Lung (tissue), 12 donors: ENCODE data around the gene AASS. TPM values are rescaled to one million over a fixed set of nuclear protein-coding genes. Genes with fewer than 3 reads are reported as not detected.
"Not testable (repeated sequence)": the region's sequence is repeated elsewhere in the genome, so short reads cannot be mapped to it uniquely, and the experiment has no call there.

ENCODE experiments used
- ATAC-seq: fragments of 200-7000 bp; cut with Tn5 transposase; one replicate; pipeline ENCODE4 v1.9.1; 2020; ENCODE audit warnings: moderate number of reproducible peaks; ENCODE audit not compliant: insufficient read depth, low FRiP score
- DNase-seq, 3 donors: peaks; one replicate each; pipeline ENCODE4 v3.0.0-alpha.2; 2013 to 2017
- H3K27ac ChIP-seq, 2 donors: one replicate each; pipeline ENCODE4 v1.5.1; 2013; ENCODE audit warnings: mild to moderate bottlenecking in 2 of 2, moderate library complexity in 2 of 2, control low read depth in 1 of 2, inconsistent platforms in 1 of 2, low read depth in 1 of 2, low read length in 1 of 2
- H3K27me3 ChIP-seq, 3 donors: one replicate each; pipeline ENCODE4 v1.5.1; 2013; ENCODE audit warnings: low read length in 2 of 3; ENCODE audit not compliant: control insufficient read depth in 3 of 3, insufficient read depth in 3 of 3
- H3K36me3 ChIP-seq, 4 donors: one replicate each; pipeline ENCODE4 v1.5.1; 2013; ENCODE audit warnings: low read length in 4 of 4, mild to moderate bottlenecking in 1 of 4, moderate library complexity in 1 of 4; ENCODE audit not compliant: control insufficient read depth in 4 of 4, insufficient read depth in 4 of 4
- H3K4me1 ChIP-seq, 5 donors: one replicate each; pipeline ENCODE4 v1.5.1; 2013; ENCODE audit warnings: low read length in 5 of 5, mild to moderate bottlenecking in 2 of 5, moderate library complexity in 1 of 5; ENCODE audit not compliant: control insufficient read depth in 5 of 5, insufficient read depth in 5 of 5
- H3K4me3 ChIP-seq: one replicate; pipeline ENCODE4 v1.5.1; 2013; ENCODE audit warnings: mild to moderate bottlenecking, control low read depth, moderate library complexity
- H3K9ac ChIP-seq, 2 donors: one replicate each; pipeline ENCODE4 v1.5.1; 2013; ENCODE audit warnings: low read length in 2 of 2, control low read depth in 1 of 2; ENCODE audit not compliant: insufficient read depth in 1 of 2
- H3K9me3 ChIP-seq, 4 donors: one replicate each; pipeline ENCODE4 v1.5.1; 2013; ENCODE audit warnings: low read length in 3 of 4, mild to moderate bottlenecking in 1 of 4, moderate library complexity in 1 of 4; ENCODE audit not compliant: control insufficient read depth in 4 of 4, insufficient read depth in 3 of 4
- WGBS, 2 donors: extraction: QIAGEN DNeasy Blood & Tissue Kit; methylation state at CpG; one replicate each; pipeline ENCODE4 v1.1.7; 2013; 5-methylcytosine and 5-hydroxymethylcytosine counted together
- polyA plus RNA-seq, 2 donors: library from polyadenylated mRNA; stranded (reverse); fragments of 200-250 nt; gene quantifications; one replicate each; pipeline ENCODE4 v1.2.1, GENCODE V29; 2013
- total RNA-seq, 2 donors: library from RNA; depleted of rRNA in 1 of 2; stranded (reverse); fragments of >200 nt in 1 of 2; gene quantifications; one replicate each; pipeline ENCODE4 v1.2.1, GENCODE V29; 2014 to 2021
- TF ChIP-seq, protein P1 (sequence below): IDR thresholded peaks from 2 replicates; pipeline ENCODE4 v1.5.1; 2012; ENCODE audit warnings: mild to moderate bottlenecking; ENCODE audit errors: control extremely low read depth, extremely low read depth
- donor health status: control.
- donor health status: control.
- donor health status: Bipolar disorder and iron deficiency.
- donor health status: healthy.
- donor health status: DM: yes; HTN: yes; CAD: no.

The AASS gene
- total and polyA plus RNA-seq, 4 donors, result 11.6 to 98.4 (median 25.3) TPM

DNA sequence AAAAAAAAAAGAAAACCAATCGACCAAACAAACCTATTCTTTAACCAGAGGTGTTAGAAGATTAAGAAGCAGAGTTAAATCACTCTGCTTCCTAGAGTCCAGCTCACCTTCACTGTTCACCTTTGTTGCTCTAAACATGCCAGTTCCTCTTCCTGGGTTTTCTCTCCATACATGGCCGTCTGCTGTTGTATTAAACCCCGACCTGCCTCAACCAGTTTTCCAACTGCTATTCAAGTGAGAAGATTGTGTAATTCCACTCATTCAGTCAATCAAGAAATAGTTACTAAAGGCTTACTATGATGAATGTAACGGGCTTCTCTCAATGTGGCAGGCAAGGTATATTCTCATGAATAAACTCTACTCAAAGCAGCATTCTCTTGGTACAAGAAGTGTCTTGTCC is 8.8 kb downstream of the AASS start:
- Histone ChIP-seq H3K9ac (no peak overlapping the region), H3K4me3 (no peak overlapping the region), H3K27ac (no peak overlapping the region), H3K4me1 (peaks cover 0 to 23% (median 8%) of the 10 kb centered on the region in 5 donors), H3K36me3 (no peaks in the 10 kb centered on the region), H3K9me3 (no peaks in the 10 kb centered on the region), H3K27me3 (no peaks in the 10 kb centered on the region)
- DNase-seq, result peak in 2 of 3 donors; percentile 10 to 38
- 73 to 84% methylated on average over 4 of the region's 4 CpGs for WGBS, 2 donors
- TF ChIP-seq, protein P1, sequence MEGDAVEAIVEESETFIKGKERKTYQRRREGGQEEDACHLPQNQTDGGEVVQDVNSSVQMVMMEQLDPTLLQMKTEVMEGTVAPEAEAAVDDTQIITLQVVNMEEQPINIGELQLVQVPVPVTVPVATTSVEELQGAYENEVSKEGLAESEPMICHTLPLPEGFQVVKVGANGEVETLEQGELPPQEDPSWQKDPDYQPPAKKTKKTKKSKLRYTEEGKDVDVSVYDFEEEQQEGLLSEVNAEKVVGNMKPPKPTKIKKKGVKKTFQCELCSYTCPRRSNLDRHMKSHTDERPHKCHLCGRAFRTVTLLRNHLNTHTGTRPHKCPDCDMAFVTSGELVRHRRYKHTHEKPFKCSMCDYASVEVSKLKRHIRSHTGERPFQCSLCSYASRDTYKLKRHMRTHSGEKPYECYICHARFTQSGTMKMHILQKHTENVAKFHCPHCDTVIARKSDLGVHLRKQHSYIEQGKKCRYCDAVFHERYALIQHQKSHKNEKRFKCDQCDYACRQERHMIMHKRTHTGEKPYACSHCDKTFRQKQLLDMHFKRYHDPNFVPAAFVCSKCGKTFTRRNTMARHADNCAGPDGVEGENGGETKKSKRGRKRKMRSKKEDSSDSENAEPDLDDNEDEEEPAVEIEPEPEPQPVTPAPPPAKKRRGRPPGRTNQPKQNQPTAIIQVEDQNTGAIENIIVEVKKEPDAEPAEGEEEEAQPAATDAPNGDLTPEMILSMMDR, result no peak
- ATAC-seq, result no peak

DNA sequence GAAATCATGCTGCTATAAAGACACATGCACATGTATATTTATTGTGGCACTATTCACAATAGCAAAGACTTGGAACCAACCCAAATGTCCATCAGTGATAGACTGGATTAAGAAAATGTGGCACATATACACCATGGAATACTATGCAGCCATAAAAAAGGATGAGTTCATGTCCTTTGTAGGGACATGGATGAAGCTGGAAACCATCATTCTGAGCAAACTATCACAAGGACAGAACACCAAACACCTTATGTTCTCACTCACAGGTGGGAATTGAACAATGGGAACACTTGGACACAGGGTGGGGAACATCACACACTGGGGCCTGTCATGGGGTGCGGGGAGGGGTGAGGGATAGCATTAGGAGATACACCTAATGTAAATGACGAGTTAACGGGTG is 9.3 kb downstream of the AASS start:
- 93 to 97% methylated on average over 3 of the region's 3 CpGs for WGBS, 2 donors
- H3K36me3 ChIP-seq, DNase-seq, H3K9ac ChIP-seq, ATAC-seq, H3K27ac ChIP-seq, H3K9me3 ChIP-seq, H3K27me3 ChIP-seq, H3K4me3 ChIP-seq: not testable (repeated sequence)
- peaks cover 0 to 23% (median 8%) of the 10 kb centered on the region in 5 donors for H3K4me1 ChIP-seq

DNA sequence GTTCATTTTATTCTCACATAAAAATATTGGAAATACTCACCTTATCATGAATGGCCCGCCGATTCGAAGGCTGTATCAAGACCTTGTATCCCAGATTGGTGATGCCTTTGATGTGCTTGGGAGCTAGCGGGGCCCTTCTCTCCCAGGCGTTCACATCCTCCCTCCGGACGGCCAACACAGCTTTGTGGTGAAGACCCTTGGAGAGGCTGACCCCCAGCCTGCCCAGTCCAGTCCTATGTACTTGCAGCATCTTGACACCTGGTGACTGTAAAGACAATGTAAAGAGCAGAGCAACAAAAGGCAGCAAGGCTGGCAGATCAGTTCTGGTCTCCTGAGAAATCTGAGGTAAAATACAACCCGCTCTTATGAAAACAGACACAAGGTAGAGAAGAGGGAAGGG is 10.6 kb downstream of the AASS start:
- no peak for DNase-seq
- WGBS, 2 donors, result 97 to 98% methylated on average over 8 of the region's 8 CpGs

DNA sequence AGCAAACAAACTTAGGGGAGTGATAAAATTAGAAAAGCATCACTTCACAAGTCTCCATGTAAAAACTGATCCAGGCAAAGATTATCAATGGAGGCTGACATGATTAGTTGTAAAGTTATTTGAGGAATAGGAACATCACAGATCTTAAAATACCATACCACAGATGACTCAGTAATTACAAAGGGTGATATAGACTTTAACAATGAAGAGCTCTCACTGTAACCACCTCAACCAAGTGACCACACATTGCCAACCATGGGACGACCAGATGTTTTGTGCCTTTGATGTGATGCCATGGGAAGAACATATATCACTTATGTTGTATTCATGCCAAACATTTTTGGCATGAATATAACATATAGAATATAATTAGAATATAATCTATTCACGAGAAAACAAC is 11.7 kb downstream of the AASS start:
- Histone ChIP-seq H3K9me3 (no peaks in the 10 kb centered on the region), H3K27ac (no peak overlapping the region), H3K36me3 (no peaks in the 10 kb centered on the region), H3K4me1 (peaks cover 0 to 15% (median 8%) of the 10 kb centered on the region in 5 donors), H3K9ac (no peak overlapping the region), H3K4me3 (no peak overlapping the region), H3K27me3 (no peaks in the 10 kb centered on the region)
- DNase-seq, result peak in 1 of 3 donors; percentile 17
- WGBS, 2 donors, result 74 to 85% methylated on average over 2 of the region's 2 CpGs
- TF ChIP-seq, protein P1, result no peak
- no peak for ATAC-seq

More for the DNA sequence above, 10.6 kb downstream of the AASS start:
- H3K9ac ChIP-seq, result no peak overlapping the region
- H3K27ac ChIP-seq, result no peak overlapping the region
- no peak overlapping the region for H3K4me3 ChIP-seq
- TF ChIP-seq, protein P1, result no peak
- no peak for ATAC-seq
- no peaks in the 10 kb centered on the region for H3K36me3 ChIP-seq
- H3K27me3 ChIP-seq, result no peaks in the 10 kb centered on the region
- peaks cover 0 to 23% (median 8%) of the 10 kb centered on the region in 5 donors for H3K4me1 ChIP-seq
- H3K9me3 ChIP-seq, result no peaks in the 10 kb centered on the region
